ENCODE data around the gene HVCN1. TPM values are rescaled to one million over a fixed set of nuclear protein-coding genes. Genes with fewer than 3 reads are reported as not detected.
"Not testable (repeated sequence)": the region's sequence is repeated elsewhere in the genome, so short reads cannot be mapped to it uniquely, and the experiment has no call there.

The HVCN1 gene, protein sequence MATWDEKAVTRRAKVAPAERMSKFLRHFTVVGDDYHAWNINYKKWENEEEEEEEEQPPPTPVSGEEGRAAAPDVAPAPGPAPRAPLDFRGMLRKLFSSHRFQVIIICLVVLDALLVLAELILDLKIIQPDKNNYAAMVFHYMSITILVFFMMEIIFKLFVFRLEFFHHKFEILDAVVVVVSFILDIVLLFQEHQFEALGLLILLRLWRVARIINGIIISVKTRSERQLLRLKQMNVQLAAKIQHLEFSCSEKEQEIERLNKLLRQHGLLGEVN
- total RNA-seq (10 to 100 TPM; 39.7 to 52.0 TPM), polyA plus RNA-seq (ENCODE audit: insufficient read depth, low read depth, low replicate concordance) (139 TPM)
- long read RNA-seq, donor 1, partial matches to known transcripts: 0 of 3 reads
- long read RNA-seq, donor 1, other reads (novel, unspliced or antisense): 0 of 3 reads
- long read RNA-seq, donor 2, partial matches to known transcripts: 0 of 1 reads
- long read RNA-seq, donor 2, other reads (novel, unspliced or antisense): 0 of 1 reads

DNA sequence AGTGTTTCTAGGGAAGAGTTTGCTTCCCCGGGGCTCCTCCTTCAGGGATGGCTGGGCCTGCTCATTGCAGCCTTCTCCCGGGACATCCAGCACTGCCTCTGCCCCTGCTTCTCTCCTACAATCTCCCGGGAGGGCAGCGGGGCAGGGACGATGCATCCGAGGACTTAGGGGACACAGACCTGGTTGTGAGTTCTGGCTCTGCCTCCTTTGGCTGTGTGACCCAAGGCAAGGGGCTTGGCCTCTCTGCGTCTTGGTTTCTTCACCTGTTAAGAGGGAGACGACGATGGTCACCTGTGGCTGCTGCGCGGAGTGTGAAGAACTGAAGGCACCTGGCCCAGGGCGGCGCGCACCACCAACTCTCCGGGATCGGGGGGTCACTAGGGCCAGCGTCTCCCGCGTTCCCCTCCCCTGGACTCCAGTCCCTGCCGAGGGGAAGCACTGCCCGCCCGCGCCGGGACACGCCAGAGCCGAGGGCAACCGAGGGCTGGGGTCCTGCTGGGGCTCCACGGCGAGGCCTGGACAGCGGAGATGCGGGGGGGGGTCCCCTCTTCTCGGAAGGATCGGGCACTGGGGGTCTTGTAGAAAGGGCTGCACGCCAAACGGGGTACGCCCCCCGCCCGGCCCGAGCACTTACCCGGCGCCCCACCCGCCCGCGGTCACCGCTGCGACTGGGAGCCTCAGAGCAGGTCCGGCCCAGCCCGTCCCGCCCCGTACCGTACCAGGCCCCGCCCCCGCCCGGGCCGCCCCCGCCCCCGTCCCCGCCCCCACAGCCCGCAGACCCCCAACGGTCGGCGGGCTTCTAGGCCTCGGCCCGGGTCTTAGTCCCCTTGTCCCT is at the start of gene HVCN1:
Gene HVCN1, minus strand, starts transcription at position 670 of the 835 bp plus-strand sequence. CDS start 5,870 bp downstream, outside the sequence.
- DNase-seq: peak; percentile 54
- H3K36me3 ChIP-seq (ENCODE audit: low read depth, missing control alignments): no peaks in the 10 kb centered on the region
- peaks cover 13% of the 10 kb centered on the region for H3K4me1 ChIP-seq
- intact Hi-C loops (cut with DNase I; ENCODE audit: low total_unique reads): no loop called here
- 4 to 32% methylated on average over 2 to 40 of the region's 64 CpGs for WGBS, 2 donors
- no peak for TF ChIP-seq POLR2A (IDR thresholded peaks at IDR 0.05)
- TF ChIP-seq, protein P1, sequence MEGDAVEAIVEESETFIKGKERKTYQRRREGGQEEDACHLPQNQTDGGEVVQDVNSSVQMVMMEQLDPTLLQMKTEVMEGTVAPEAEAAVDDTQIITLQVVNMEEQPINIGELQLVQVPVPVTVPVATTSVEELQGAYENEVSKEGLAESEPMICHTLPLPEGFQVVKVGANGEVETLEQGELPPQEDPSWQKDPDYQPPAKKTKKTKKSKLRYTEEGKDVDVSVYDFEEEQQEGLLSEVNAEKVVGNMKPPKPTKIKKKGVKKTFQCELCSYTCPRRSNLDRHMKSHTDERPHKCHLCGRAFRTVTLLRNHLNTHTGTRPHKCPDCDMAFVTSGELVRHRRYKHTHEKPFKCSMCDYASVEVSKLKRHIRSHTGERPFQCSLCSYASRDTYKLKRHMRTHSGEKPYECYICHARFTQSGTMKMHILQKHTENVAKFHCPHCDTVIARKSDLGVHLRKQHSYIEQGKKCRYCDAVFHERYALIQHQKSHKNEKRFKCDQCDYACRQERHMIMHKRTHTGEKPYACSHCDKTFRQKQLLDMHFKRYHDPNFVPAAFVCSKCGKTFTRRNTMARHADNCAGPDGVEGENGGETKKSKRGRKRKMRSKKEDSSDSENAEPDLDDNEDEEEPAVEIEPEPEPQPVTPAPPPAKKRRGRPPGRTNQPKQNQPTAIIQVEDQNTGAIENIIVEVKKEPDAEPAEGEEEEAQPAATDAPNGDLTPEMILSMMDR (IDR thresholded peaks at IDR 0.05): no peak
- peak within 1 kb of the TSS; percentile 67 to 75 for H3K4me3 ChIP-seq
- no peaks in the 10 kb centered on the region for H3K9me3 ChIP-seq
- H3K27ac ChIP-seq: peak within 1 kb of the TSS; percentile 78 to 79
- no peaks in the 10 kb centered on the region for H3K27me3 ChIP-seq

DNA sequence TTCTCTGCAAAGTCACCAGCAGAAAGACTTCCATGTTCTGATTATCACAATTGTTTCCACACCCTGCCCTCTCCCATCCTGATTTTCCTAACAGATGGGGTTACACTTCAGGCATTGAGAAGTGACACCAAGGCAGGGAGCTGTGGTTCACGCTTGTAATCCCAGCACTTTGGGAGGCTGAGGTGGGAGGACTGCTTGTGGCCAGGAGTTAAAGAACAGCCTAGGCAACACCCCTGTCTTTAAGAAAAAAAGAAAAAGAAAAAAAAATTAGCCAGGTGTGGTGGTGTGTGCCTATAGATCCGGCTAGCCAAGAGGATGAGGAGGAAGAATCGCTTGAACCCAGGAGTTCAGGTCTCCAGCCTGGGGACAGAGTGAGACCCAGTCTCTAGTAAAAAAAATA is 48.6 kb upstream of the HVCN1 start:
- no peaks in the 10 kb centered on the region for H3K36me3 ChIP-seq (ENCODE audit: low read depth, missing control alignments)
- H3K4me1 ChIP-seq: peaks cover 30% of the 10 kb centered on the region
- WGBS, 2 donors: 80 to 90% methylated on average over 3 of the region's 3 CpGs

DNA sequence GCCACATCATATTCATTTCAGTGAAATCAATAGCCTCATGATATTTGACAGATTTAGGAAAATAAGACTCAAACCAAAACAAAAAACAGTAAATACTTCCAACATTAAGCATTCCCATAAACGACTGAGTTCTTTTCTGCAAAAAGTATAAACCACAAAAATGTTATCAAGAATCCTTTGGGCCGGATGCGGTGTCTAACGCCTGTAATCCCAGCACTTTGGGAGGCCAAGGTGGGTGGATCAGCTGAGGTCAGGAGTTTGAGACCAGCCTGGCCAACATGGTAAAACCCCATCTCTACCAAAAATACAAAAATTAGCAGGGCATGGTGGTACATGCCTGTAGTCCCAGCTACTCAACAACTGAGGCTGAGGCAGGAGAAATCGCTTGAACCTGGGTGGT is 48.1 kb upstream of the HVCN1 start:
- 55 to 58% methylated on average over 5 of the region's 5 CpGs for WGBS, 2 donors
- intact Hi-C loops (cut with DNase I; ENCODE audit: low total_unique reads): not testable (repeated sequence)

More for the DNA sequence above, 48.6 kb upstream of the HVCN1 start:
- TF ChIP-seq, protein P1 (IDR thresholded peaks at IDR 0.05): no peak
- no peak for TF ChIP-seq POLR2A (IDR thresholded peaks at IDR 0.05)
- no peak for DNase-seq
- Histone ChIP-seq H3K9me3 (no peaks in the 10 kb centered on the region), H3K4me3 (no peak overlapping the region), H3K27ac (no peak overlapping the region), H3K27me3 (no peaks in the 10 kb centered on the region)
- intact Hi-C loops (cut with DNase I; ENCODE audit: low total_unique reads): no loop called here

DNA sequence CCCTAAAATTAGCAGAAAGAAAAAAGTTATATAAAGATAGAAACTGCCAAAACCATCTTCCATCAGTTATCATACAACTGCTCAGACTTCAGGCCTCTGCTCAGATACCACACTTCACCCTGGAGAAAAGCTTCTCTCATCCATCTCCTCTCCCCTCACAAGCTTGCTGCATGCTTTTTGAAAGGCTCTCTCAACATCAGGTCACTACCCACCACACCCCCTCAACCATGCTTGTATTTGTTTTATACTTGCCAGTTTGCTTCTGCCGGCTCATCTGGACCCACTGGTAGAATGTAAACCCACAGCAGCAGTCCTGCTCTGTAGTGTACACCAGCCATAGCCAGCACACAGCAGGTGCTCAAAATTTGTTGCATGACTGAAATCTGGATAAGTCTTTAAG is 45.0 kb upstream of the HVCN1 start:
- TF ChIP-seq, protein P1 (IDR thresholded peaks at IDR 0.05): no peak
- Histone ChIP-seq H3K4me1 (peaks cover 24% of the 10 kb centered on the region), H3K27ac (no peak overlapping the region), H3K27me3 (no peaks in the 10 kb centered on the region), H3K4me3 (no peak overlapping the region), H3K36me3 (ENCODE audit: low read depth, missing control alignments) (no peaks in the 10 kb centered on the region), H3K9me3 (no peaks in the 10 kb centered on the region)
- 65 to 74% methylated on average over 1 of the region's 1 CpG for WGBS, 2 donors
- intact Hi-C loops (cut with DNase I; ENCODE audit: low total_unique reads): no loop called here
- no peak for DNase-seq

More for the DNA sequence above, 48.1 kb upstream of the HVCN1 start:
- peaks cover 33% of the 10 kb centered on the region for H3K4me1 ChIP-seq
- not testable (repeated sequence) for H3K4me3 ChIP-seq; H3K9me3 ChIP-seq; H3K36me3 ChIP-seq (ENCODE audit: low read depth, missing control alignments); H3K27ac ChIP-seq; H3K27me3 ChIP-seq; DNase-seq

DNA sequence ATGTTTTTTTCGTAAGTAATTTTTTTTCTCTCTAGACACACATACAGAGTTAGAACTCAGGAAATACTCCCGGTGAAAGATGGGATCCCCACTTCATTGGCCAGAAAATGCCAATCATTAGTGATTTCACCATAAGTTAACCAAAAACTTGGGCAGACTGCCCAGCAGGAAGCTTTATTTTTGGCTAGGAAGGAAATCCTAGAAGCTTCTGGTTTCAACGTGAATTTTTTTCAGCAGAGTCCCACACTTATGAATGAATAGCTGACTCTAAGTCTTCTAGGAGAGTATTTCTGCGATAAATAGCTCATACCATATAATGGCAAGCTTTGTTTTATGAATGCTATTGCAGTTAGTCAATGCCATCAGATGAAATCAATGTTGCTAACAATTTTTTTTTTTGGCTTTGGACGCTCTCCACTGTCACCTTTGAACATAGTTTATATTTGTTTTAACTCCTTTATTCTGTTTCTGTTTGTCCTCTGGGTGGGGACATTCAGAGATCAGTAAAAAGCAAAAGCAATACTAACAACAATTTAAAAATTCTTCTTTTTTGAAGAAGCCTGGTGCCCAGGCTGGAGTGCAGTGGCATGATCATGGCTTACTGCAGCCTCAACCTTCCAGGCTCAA is 44.3 kb upstream of the HVCN1 start:
- DNase-seq: no peak
- intact Hi-C loops (cut with DNase I; ENCODE audit: low total_unique reads): no loop called here

More for the DNA sequence above, 44.3 kb upstream of the HVCN1 start:
- peaks cover 18% of the 10 kb centered on the region for H3K4me1 ChIP-seq
- H3K36me3 ChIP-seq (ENCODE audit: low read depth, missing control alignments): no peaks in the 10 kb centered on the region
- no peaks in the 10 kb centered on the region for H3K9me3 ChIP-seq
- no peak overlapping the region for H3K4me3 ChIP-seq
- TF ChIP-seq POLR2A (IDR thresholded peaks at IDR 0.05): no peak
- TF ChIP-seq, protein P1 (IDR thresholded peaks at IDR 0.05): no peak
- H3K27ac ChIP-seq: peak overlapping the region; percentile 0 to 12
- no peaks in the 10 kb centered on the region for H3K27me3 ChIP-seq
- 37 to 50% methylated on average over 5 of the region's 5 CpGs for WGBS, 2 donors
